Hepatocyte (in vitro differentiated cells): ENCODE results near the gene TRIM15.

Experiments
- EZH2 ChIP-seq: fragments of 200-600 bp; sonication (generic); IDR thresholded peaks from 2 replicates; pipeline ENCODE4 v1.6.1; 2016; ENCODE audit warnings: antibody characterized with exemption, mild to moderate bottlenecking, borderline replicate concordance
- EZH2phosphoT487 ChIP-seq: fragments of 200-600 bp; sonication (generic); IDR thresholded peaks from one replicate; pipeline ENCODE4 v1.6.1; 2018; ENCODE audit warnings: antibody characterized with exemption, mild to moderate bottlenecking, low read depth, moderate library complexity; ENCODE audit not compliant: unreplicated experiment, severe bottlenecking
- TF ChIP-seq, protein P1 (sequence below): fragments of 200-600 bp; sonication (generic); IDR thresholded peaks from 2 replicates; pipeline ENCODE4 v1.5.1; 2016; ENCODE audit warnings: antibody characterized with exemption, mild to moderate bottlenecking; ENCODE audit not compliant: poor library complexity

DNA sequence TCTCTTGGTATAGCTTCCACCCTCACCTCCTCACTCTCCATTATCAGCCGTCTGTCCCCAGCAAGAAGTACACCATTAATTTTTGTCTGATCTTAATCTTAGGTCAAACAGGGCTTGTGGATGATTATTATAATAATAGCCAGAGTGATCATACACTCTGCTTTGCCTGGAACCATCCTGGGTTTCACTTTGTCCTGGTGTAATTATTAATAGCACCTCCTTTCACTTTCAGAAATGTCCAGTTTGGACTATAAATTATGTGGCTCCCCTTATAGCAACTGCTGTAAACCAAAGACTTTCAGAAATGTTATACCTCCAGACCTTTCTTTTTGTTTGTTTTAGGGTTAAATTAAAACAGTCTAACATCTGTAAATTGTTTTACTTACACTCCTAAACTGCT lies 49.5 kb upstream of the TRIM15 start:
- TF ChIP-seq, protein P1, sequence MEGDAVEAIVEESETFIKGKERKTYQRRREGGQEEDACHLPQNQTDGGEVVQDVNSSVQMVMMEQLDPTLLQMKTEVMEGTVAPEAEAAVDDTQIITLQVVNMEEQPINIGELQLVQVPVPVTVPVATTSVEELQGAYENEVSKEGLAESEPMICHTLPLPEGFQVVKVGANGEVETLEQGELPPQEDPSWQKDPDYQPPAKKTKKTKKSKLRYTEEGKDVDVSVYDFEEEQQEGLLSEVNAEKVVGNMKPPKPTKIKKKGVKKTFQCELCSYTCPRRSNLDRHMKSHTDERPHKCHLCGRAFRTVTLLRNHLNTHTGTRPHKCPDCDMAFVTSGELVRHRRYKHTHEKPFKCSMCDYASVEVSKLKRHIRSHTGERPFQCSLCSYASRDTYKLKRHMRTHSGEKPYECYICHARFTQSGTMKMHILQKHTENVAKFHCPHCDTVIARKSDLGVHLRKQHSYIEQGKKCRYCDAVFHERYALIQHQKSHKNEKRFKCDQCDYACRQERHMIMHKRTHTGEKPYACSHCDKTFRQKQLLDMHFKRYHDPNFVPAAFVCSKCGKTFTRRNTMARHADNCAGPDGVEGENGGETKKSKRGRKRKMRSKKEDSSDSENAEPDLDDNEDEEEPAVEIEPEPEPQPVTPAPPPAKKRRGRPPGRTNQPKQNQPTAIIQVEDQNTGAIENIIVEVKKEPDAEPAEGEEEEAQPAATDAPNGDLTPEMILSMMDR = no peak
- TF ChIP-seq EZH2 (no peak), EZH2phosphoT487 (no peak)
